Peyer's patch (tissue), 4 donors: ENCODE data around the gene RSAD1.

Experiments
- POLR2A ChIP-seq, 2 donors: fragments of 450-650 bp; IDR thresholded peaks; one replicate each; pipeline ENCODE4 v1.5.1; 2017; ENCODE audit warnings: antibody characterized with exemption in 2 of 2, mild to moderate bottlenecking in 2 of 2, moderate library complexity in 2 of 2
- TF ChIP-seq, protein P1 (sequence below), 6 experiments: fragments of 450-650 bp in 4 of 6; fragments of 200-600 bp in 2 of 6; sonication (generic) in 1 of 6; IDR thresholded peaks; one replicate each; pipeline ENCODE4 v1.5.1; 2017 to 2019; ENCODE audit warnings: antibody characterized with exemption in 6 of 6, mild to moderate bottlenecking in 3 of 6, moderate library complexity in 1 of 6

DNA sequence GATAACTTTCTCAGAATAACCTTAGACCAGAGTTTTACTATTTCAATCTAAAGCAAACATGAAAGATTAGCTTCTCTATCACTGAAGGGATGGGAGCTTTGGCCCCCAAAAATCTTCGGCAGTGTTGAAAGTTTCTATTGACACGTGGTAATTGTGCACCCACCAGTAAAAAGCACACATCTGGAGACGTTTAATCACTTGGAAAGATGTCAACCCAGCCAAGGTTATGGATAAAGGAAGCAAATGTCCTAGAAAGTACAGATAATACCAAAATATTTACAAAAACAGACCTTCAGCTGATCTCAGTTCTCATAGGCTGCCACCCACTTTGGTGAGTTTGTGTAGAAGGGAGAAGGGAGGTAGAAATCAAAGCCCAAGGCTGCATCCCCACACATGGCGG, 34.8 kb downstream of the RSAD1 start:
- TF ChIP-seq, protein P1, sequence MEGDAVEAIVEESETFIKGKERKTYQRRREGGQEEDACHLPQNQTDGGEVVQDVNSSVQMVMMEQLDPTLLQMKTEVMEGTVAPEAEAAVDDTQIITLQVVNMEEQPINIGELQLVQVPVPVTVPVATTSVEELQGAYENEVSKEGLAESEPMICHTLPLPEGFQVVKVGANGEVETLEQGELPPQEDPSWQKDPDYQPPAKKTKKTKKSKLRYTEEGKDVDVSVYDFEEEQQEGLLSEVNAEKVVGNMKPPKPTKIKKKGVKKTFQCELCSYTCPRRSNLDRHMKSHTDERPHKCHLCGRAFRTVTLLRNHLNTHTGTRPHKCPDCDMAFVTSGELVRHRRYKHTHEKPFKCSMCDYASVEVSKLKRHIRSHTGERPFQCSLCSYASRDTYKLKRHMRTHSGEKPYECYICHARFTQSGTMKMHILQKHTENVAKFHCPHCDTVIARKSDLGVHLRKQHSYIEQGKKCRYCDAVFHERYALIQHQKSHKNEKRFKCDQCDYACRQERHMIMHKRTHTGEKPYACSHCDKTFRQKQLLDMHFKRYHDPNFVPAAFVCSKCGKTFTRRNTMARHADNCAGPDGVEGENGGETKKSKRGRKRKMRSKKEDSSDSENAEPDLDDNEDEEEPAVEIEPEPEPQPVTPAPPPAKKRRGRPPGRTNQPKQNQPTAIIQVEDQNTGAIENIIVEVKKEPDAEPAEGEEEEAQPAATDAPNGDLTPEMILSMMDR (IDR thresholded peaks at IDR 0.05), result no peak
- no peak for TF ChIP-seq POLR2A (IDR thresholded peaks at IDR 0.05)
